Peyer's patch (tissue), 4 donors: ENCODE results near the gene PINK1.

Source experiments
- POLR2A ChIP-seq, 2 donors: fragments of 450-650 bp; IDR thresholded peaks; one replicate each; pipeline ENCODE4 v1.5.1; 2017; ENCODE audit warnings: antibody characterized with exemption in 2 of 2, mild to moderate bottlenecking in 2 of 2, moderate library complexity in 2 of 2
- TF ChIP-seq, protein P1 (sequence below), 6 experiments: fragments of 450-650 bp in 4 of 6; fragments of 200-600 bp in 2 of 6; sonication (generic) in 1 of 6; IDR thresholded peaks; one replicate each; pipeline ENCODE4 v1.5.1; 2017 to 2019; ENCODE audit warnings: antibody characterized with exemption in 6 of 6, mild to moderate bottlenecking in 3 of 6, moderate library complexity in 1 of 6

DNA sequence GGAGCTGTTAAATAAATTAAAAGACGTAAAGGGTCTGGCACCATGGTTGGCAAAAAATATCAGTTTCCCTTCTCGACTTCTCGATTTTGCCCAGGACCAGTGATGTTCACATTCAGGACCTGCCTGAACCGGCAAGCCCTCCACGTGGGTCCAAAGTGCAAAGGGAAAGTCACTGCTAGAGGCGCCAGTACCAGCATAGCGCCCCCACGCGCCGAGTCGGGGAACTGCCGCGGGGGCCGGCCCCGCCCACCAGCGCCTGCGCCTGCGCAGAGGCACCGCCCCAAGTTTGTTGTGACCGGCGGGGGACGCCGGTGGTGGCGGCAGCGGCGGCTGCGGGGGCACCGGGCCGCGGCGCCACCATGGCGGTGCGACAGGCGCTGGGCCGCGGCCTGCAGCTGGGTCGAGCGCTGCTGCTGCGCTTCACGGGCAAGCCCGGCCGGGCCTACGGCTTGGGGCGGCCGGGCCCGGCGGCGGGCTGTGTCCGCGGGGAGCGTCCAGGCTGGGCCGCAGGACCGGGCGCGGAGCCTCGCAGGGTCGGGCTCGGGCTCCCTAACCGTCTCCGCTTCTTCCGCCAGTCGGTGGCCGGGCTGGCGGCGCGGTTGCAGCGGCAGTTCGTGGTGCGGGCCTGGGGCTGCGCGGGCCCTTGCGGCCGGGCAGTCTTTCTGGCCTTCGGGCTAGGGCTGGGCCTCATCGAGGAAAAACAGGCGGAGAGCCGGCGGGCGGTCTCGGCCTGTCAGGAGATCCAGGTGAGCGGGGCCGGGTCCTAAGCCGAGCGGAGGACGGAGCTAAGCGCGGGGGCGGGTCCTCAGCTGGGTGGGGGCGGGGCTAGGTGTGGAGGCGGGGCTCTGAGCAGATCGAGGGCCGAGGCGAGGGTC lies at the start of gene PINK1:
- TF ChIP-seq, protein P1, sequence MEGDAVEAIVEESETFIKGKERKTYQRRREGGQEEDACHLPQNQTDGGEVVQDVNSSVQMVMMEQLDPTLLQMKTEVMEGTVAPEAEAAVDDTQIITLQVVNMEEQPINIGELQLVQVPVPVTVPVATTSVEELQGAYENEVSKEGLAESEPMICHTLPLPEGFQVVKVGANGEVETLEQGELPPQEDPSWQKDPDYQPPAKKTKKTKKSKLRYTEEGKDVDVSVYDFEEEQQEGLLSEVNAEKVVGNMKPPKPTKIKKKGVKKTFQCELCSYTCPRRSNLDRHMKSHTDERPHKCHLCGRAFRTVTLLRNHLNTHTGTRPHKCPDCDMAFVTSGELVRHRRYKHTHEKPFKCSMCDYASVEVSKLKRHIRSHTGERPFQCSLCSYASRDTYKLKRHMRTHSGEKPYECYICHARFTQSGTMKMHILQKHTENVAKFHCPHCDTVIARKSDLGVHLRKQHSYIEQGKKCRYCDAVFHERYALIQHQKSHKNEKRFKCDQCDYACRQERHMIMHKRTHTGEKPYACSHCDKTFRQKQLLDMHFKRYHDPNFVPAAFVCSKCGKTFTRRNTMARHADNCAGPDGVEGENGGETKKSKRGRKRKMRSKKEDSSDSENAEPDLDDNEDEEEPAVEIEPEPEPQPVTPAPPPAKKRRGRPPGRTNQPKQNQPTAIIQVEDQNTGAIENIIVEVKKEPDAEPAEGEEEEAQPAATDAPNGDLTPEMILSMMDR (IDR thresholded peaks at IDR 0.05), result peak; percentile 96 to 100 (median 100)
- TF ChIP-seq POLR2A (IDR thresholded peaks at IDR 0.05), result peak; percentile 33 to 92
